ENCODE results near the gene S100A2.
"Not testable (repeated sequence)": the region's sequence is repeated elsewhere in the genome, so short reads cannot be mapped to it uniquely, and the experiment has no call there.

S100A2 gene

GRCh38 chr1:153563991-153564390, 1.7 kb downstream of the S100A2 start:
- no peak for DNase-seq (ENCODE audit: low read depth)

- no peak for DNase-seq (ENCODE audit: low read depth)
Measured at GRCh38 chr1:153563483-153563901, 2.2 kb downstream of the S100A2 start.

- not testable (repeated sequence) for DNase-seq (ENCODE audit: low read depth)
Measured at GRCh38 chr1:153562021-153562420, 3.6 kb downstream of the S100A2 start.

GRCh38 chr1:153561466-153561985, 4.1 kb downstream of the S100A2 start:
- DNase-seq (ENCODE audit: low read depth): no peak

GRCh38 chr1:153560771-153561465, 4.7 kb downstream of the S100A2 start:
- no peak for DNase-seq (ENCODE audit: low read depth)

GRCh38 chr1:153560241-153560640, 5.4 kb downstream of the S100A2 start:
- no peak for DNase-seq (ENCODE audit: low read depth)

GRCh38 chr1:153557877-153558276, 7.8 kb downstream of the S100A2 start:
- no peak for DNase-seq (ENCODE audit: low read depth)

- DNase-seq (ENCODE audit: low read depth): no peak
Measured at GRCh38 chr1:153556348-153556747, 9.3 kb downstream of the S100A2 start.

GRCh38 chr1:153553830-153554541, 11.7 kb downstream of the S100A2 start:
- no peak for DNase-seq (ENCODE audit: low read depth)

- no peak for DNase-seq (ENCODE audit: low read depth)
Measured at GRCh38 chr1:153553096-153553495, 12.5 kb downstream of the S100A2 start.

- no peak for DNase-seq (ENCODE audit: low read depth)
Measured at GRCh38 chr1:153552335-153552734, 13.3 kb downstream of the S100A2 start.

GRCh38 chr1:153550827-153551500, 14.7 kb downstream of the S100A2 start:
- DNase-seq (ENCODE audit: low read depth): no peak

- no peak for DNase-seq (ENCODE audit: low read depth)
Measured at GRCh38 chr1:153550398-153550758, 15.3 kb downstream of the S100A2 start.

- DNase-seq (ENCODE audit: low read depth): no peak
Measured at GRCh38 chr1:153549741-153550397, 15.8 kb downstream of the S100A2 start.

- DNase-seq (ENCODE audit: low read depth): peak; percentile 76
Measured at GRCh38 chr1:153548722-153549688, 16.6 kb downstream of the S100A2 start, which contains the start of gene S100A3. S100A3 (minus strand) TSS chr1:153549258; CDS start chr1:153548485, 773 bp downstream.

- DNase-seq (ENCODE audit: low read depth): no peak
Measured at GRCh38 chr1:153547560-153548551, 17.8 kb downstream of the S100A2 start.

- no peak for DNase-seq (ENCODE audit: low read depth)
Measured at GRCh38 chr1:153546796-153547559, 18.7 kb downstream of the S100A2 start.

GRCh38 chr1:153546371-153546770, 19.3 kb downstream of the S100A2 start:
- no peak for DNase-seq (ENCODE audit: low read depth)
